HG02938 (cell line): Measurements from ENCODE around the gene NGLY1.

Experiments
- ATAC-seq: cut with Tn5 transposase; IDR thresholded peaks from one replicate; pipeline ENCODE4 v1.9.1; 2021; ENCODE audit warnings: mild to moderate bottlenecking, moderate library complexity; ENCODE audit not compliant: unreplicated experiment

Gene NGLY1

GRCh38 chr3:25711090-25711489 lies 72.2 kb downstream of the NGLY1 start:
- no peak for ATAC-seq

GRCh38 chr3:25708036-25708435 lies 75.2 kb downstream of the NGLY1 start:
- no peak for ATAC-seq

GRCh38 chr3:25707268-25707926 lies 75.8 kb downstream of the NGLY1 start:
- ATAC-seq, result no peak

- no peak for ATAC-seq
These were observed 77.0 kb downstream of the NGLY1 start for GRCh38 chr3:25706213-25706612.

GRCh38 chr3:25697553-25697952 lies 85.7 kb downstream of the NGLY1 start:
- ATAC-seq, result no peak

GRCh38 chr3:25695731-25696420 lies 87.4 kb downstream of the NGLY1 start:
- ATAC-seq, result no peak

- no peak for ATAC-seq
These were observed 90.0 kb downstream of the NGLY1 start for GRCh38 chr3:25693238-25693637.

- ATAC-seq, result no peak
These were observed 90.9 kb downstream of the NGLY1 start for GRCh38 chr3:25692341-25692740.

GRCh38 chr3:25690768-25691533 lies 92.3 kb downstream of the NGLY1 start:
- no peak for ATAC-seq

- no peak for ATAC-seq
These were observed 94.0 kb downstream of the NGLY1 start for GRCh38 chr3:25689226-25689625.

- ATAC-seq, result no peak
These were observed 95.5 kb downstream of the NGLY1 start for GRCh38 chr3:25687742-25688141.

GRCh38 chr3:25686766-25687165 lies 96.5 kb downstream of the NGLY1 start:
- no peak for ATAC-seq

- no peak for ATAC-seq
These were observed 99.4 kb downstream of the NGLY1 start for GRCh38 chr3:25683882-25684281.

- ATAC-seq, result no peak
These were observed 99.8 kb downstream of the NGLY1 start for GRCh38 chr3:25683410-25683809.

GRCh38 chr3:25679642-25680302 lies 103.5 kb downstream of the NGLY1 start:
- ATAC-seq, result no peak

- ATAC-seq, result no peak
These were observed 104.1 kb downstream of the NGLY1 start for GRCh38 chr3:25679166-25679565.

- ATAC-seq, result no peak
These were observed 104.7 kb downstream of the NGLY1 start for GRCh38 chr3:25678581-25678980.

GRCh38 chr3:25677121-25677520 lies 106.1 kb downstream of the NGLY1 start:
- no peak for ATAC-seq

GRCh38 chr3:25674670-25675069 lies 108.6 kb downstream of the NGLY1 start:
- no peak for ATAC-seq

GRCh38 chr3:25673738-25674298 lies 109.4 kb downstream of the NGLY1 start:
- no peak for ATAC-seq
